Measurements from ENCODE around the gene PRKCB.
"Not testable (repeated sequence)": the region's sequence is repeated elsewhere in the genome, so short reads cannot be mapped to it uniquely, and the experiment has no call there.

The PRKCB gene

DNA sequence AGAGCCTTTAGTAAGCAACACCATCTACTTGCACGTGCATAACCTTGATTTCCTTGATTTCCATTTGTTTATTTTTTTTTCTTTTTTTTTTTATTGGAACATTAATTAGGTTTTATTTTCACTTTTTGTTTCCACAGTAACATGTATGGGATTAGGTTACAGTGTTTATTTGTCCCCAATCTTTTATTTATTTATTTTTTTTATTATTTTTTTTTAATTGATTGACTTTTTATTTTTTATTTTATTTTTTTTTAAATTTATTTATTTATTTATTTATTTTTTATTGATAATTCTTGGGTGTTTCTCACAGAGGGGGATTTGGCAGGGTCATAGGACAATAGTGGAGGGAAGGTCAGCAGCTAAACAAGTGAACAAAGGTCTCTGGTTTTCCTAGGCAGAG is 272.3 kb downstream of the PRKCB start:
- not testable (repeated sequence) for DNase-seq

DNA sequence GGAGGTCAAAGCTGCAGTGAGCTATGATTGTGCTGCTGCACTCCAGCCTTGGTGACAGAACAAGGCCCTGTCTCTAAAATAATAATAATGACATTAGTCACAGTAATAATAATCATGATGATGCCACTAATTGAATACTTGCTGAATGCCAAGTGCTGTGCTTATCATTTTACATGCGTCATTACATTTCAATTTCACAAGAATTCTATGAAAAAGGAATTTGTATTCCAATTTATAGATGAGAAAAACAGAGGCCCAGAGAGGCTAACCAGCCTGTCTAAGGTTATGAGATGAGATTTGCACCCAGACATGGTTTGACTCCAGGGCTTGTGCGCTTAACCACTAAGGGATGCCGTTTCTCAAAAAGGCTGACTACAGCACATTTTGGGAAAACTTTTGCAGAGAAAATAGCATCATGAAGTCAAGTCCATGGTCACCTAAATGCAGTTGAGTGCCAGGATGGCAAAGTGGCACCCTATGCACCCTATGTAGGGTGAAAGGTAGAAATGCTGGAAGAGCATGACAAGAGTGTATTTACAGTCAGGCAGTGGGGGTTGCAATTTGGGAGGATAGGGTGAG is 276.0 kb downstream of the PRKCB start:
- no peak for DNase-seq

GRCh38 chr16:24113115-24113745 is 277.4 kb downstream of the PRKCB start:
- DNase-seq: no peak

DNA sequence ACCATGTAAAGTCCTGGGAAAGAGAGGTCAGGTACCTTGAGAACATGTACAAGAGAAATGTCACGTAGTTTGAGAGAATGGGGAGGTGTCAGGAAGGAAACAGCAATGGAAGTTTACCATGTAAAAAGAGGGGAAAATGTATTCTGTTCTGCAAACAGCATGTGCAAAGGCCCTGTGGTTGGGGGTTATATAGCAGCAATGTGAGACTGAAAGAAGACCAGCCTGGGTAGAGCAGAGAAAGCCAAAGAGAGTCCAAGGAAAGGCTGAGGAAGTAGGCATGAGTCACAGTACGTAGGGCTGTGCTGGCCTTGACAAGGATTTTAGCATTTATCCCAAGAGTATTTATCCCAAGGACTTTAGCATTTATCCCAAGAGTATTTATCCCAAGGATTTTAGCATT is 279.1 kb downstream of the PRKCB start:
- no peak for DNase-seq

- no peak for DNase-seq
Measured at GRCh38 chr16:24116046-24116776, 280.4 kb downstream of the PRKCB start.

DNA sequence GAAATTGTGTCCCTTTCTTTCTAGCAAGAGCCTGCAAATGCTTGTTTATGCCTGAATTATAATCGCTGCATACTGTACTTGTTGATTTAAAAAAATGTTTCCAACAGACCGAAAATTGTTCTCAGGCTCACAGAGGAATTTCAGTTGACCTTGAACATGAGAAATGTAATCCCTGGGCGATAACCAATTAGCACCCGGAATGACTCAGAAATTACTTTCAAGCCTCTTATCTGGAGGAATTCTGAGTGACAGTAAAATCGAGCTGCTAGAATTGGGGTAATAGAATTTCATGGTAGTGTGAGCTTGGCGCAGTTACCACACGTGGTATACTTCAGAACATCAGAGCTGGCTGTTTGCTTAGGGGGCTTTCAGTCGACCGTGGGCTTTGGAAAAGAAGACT is 281.2 kb downstream of the PRKCB start:
- no peak for DNase-seq

DNA sequence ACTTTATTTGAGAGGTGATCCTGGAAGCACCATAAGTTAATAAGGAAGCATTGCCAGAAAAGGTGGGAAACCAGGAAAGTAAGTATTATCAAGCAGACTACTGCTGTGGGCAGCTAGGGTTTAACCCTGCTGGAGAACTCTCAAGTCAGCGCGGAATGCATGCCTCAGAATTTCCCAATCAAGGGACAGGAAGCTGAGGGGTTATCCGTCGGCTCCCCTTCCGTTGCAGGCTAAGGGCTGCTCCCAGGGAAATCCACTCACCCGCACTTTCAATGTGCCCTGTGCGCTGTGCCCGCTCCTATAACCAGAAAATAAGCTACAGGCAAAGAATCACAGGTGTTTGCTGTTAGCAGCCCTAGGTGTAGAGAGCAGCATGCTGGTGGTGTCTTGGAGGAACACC is 281.9 kb downstream of the PRKCB start:
- no peak for DNase-seq

GRCh38 chr16:24118126-24118821 is 282.5 kb downstream of the PRKCB start:
- no peak for DNase-seq

DNA sequence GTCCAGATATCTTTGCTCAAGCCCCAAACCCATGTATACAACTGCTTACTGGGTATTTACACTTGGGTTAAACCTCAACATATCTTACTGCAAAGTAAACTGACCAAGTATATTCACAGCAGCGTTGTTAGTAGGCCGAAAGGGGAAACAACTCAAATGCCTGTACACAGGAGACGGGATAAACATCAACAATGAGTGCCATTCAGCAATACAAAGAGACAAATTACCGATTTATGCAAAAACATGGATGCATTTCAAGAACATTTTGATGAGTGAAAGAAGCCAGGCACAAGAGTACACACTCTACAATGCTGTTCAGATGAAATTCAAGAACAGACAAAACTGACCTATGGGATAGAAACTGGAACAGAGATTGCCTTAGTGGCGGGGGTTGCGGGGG is 284.0 kb downstream of the PRKCB start:
- no peak for DNase-seq

DNA sequence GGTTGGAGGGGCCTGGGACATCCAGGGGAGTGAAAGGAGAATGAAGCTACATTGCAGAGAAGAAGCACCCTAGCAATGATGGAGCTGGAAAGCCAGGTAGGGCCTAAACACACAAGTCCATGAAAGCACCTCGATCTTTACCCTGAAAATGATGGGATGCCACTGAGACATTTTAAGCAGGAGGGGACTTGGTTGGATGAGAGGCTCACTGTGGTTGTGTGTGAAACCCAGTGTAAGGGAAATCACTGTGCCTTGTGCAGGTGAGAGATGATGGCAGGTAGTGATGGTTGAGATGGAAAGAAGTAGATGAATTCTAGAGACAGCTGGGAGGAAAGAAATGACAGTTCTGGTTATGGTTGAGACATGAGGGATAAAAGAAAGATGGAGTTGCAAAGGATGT is 287.5 kb downstream of the PRKCB start:
- DNase-seq: no peak

DNA sequence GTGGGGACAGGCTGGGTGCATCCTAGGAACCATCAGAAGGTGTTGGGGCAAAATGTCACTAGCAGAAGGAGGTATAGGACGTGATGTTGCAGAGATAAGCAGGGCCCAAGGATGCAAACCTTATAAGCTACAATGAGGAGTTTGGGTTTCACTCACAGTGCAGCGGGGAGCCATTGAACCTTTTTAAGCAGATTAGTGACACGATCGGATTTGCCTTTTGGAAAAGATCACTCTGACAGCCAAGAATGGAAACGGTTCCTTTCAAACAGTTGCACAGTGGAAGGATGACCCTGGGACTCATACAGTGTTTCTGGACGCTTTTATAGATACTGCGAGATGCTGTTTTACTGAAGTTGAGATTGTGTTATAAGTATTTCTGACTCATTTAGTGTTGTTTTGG is 288.5 kb downstream of the PRKCB start:
- DNase-seq: no peak

- DNase-seq: no peak
Measured at GRCh38 chr16:24125214-24125613, 289.4 kb downstream of the PRKCB start.

- no peak for DNase-seq
Measured at GRCh38 chr16:24129412-24129918, 293.7 kb downstream of the PRKCB start.

GRCh38 chr16:24130494-24131085 is 294.8 kb downstream of the PRKCB start:
- no peak for DNase-seq

DNA sequence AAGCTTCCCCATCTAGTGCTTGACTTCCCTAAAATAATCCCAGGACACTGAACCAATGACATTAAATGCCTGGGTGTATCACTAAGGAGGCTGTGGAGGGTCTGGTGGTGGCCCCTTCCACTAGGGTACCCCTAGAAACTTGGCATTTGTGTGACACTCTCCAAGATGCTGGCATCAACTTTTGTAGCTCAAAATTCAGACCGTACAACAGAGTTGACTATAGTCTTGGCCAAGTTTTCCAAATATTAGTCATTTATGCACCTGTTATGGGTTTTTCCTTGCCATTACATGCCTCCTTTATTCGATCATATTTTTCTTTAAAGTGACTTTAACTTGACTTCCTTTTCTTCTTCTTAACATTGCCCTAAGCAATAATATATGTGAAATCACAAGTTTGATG is 295.5 kb downstream of the PRKCB start:
- DNase-seq: no peak

DNA sequence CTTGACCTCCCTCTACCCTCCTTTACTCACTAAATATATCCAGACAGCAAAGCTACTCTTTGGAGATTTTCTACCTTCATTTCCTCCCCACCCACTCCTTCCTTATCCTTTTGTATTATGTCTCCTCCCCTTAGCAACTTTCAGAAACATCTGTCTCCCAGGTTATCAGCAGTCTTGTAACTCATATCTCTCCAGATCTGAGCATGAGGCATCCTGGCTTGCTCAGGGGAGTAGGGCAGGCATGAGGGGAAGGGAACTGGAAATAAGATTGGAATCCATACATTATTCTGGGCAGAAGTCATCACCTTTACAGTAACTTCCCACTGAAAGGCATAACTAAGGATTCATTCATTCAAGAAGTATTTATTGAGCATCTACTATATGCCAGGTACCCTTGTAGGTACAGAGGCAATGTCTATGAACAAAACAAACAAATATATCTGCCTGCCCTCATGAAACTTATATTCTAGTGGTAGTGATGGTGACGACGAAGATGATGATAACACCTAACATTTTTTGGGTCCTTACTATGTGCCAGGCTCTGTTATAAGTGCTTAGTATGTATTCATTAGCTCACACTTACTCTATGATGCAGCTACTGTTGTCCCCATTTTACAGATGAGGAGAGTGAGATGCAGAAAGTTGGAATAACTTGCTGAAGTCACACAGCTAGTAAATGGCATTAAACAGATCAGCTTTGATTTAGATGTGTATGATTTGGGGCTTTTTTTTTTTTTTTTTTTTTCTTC is 296.4 kb downstream of the PRKCB start:
- no peak for DNase-seq

DNA sequence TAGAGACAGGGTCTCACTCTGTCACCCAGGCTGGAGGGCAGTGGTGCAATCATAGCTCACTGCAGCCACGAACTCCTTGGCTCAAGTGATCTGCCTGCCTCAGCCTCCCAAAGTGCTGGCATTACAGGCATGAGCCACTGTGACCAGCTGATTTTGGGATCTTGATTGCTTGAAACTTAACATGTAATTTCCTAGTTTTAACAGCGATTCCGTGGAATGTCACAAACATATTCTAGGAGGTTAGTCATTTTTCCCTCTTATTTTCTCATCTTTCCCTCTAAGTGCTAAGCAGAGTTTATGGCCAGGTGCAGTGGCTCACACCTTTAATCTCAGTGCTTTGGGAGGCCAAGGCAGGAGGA is 297.0 kb downstream of the PRKCB start:
- no peak for DNase-seq

DNA sequence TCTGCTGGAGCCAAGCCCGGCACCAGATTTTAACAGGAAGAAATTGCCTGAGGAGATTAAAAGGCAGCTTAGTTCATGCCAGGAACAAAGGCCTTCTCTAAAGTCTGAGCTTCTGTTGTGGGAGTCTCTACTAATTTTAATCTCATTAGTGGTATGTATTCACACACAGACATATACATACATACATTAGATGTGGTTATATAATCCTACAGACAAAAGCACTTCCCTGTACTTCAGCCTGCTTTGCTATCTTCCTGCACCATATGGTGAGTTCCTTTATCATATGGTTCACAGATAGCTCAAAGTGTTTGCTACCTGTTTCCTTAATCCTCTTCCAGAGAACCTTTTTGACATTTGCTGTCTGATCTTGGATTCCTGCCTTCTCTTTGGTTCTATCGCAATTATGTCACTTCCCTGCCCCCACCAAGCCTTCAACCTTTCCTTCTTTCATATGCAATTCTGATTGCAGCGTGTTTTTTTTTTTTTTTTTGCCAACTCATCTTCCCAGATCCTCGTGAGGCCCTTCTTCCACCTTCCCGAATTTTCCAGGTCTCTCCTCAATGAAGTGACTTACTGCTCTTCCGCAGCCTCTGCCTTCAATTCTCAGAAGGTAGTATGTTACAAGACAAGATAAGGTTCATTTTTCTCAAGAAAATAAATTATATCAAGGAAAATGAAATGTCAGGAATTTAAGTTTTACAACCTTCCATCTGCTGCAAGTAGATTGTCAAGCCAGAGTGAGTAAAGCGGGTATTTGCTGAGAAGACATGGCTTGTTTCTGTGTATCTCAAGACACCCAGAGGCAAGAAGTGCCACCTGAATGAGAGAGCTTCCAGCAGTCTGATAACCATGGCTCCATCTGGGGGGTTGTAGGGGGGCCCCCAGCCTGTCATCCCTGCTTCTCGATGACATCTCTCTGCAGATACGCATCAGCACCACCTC is 300.1 kb downstream of the PRKCB start:
- DNase-seq: no peak

- DNase-seq: no peak
Measured at GRCh38 chr16:24138024-24138423, 302.2 kb downstream of the PRKCB start.

DNA sequence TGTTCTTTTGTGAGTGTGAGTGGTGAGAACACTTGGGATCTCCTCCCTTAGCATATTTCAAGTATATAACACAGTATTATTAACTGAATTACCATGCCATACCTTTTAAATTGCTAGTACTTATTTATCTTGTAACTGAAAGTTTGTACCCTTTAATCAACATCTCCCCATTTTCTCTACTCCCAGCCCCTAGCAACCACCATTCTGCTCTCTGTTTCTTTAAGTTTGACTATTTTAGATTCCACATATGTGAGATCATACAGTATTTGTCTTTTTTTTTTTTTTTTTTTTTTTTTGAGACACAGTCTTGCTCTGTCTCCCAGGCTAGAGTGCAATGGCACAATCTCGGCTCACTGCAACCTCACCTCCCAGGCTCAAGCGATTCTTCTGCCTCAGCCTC is 302.8 kb downstream of the PRKCB start:
- no peak for DNase-seq

DNA sequence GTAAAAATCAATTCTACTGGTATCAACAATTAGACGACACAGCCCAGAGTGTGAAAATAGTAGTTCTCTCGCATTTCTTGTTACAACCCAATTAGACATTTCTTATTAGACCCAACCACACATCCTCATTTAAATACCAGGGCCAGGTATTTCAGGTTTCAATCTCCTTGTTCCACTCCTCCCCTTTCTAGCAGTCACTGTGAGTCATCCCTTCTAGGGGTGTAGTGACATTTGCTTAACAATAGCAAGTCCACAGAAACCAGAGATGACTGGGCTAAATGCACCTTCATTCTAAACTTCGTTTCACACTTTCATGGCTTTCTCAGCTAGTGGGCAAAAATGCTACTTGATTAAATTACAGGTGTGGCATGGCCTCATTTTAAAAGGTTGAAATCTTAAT is 303.5 kb downstream of the PRKCB start:
- no peak for DNase-seq
